Fibroblast of skin of right quadriceps (primary cell): ENCODE measurements around the gene PRMT2.

Experiments
- DNase-seq: peaks from one replicate; pipeline ENCODE4 v3.0.0-alpha.2; 2013

The PRMT2 gene

DNA sequence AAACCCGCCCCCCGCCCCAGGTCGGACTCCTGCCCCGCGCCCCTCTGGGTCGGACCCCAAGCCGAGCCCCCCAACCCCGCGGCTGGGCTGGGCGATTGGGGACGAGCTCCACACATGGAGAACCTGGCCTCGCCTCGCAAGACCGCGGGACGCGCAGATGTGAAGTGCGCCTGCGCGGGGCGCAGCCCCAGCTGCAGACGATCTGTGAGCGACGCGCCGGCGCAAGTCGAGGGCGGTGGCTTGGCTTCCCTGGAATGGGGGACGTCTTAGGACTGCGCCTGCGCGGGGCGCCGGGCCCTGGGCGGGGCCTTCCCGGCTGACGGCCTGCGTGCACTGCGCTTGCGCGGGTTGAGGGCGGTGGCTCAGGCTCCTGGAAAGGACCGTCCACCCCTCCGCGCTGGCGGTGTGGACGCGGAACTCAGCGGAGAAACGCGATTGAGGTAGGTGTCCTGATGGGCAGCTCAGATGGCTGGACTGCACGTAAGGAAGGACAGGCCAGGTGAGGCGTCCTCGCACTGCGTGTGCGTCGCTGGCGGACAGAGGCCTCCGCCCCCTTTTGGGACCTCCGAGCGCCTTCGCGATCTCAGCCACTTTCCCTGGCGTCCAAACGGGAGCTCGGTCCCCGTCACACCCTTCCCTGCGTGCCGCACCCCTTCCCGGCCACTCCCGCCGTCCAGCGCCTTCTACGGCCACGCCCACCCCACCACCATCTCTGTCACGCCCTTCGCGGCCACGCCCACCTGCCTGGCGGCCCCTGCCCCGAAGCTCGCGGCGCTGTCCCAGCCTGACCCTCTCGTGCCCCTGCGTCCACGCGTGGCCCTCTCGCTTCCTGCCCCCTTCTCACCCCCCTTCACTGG lies at the start of gene PRMT2:
Gene PRMT2, plus strand, starts transcription at position 351 of the 857 bp plus-strand sequence. CDS start 1,278 bp downstream, outside the sequence.
- peak; percentile 96 for DNase-seq

DNA sequence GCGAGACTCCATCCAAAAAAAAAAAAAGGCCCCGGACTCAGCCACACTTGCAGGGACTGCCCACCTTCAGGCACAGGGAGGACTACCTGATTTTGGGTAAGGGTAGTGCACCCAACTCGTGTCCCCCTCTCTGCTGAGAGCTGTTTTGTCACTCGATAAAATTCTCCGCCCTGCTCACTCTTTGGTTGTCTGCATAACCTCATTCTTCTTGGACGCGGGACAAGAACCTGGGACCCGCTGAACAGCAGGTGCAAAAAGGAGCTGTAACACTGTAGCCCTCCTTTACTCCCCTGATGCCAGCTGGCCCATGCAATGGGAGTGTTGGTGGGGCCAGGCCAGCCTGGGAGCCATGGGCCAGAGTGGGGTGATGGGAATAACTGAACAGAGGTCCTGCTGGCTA lies 41.2 kb upstream of the PRMT2 start:
- DNase-seq, result no peak

DNA sequence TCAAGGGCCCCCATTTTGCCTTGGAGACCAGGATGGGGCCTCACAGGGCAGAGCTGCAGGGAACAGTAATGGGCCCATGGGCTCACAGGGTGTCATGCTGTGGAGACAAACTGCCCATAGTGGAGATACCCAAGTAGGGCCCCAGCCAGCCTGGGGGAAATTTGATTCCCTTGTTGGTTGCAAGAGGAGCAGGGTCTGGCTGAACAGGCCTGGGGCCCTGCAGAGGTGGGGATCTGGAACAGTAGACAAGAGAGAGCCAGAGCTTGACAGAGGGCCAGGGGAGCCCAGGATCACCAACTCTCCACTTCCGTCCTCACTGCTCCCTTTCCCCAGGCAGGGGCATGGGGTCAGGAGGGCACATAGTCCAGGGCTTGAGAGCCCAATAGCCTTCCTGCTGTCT lies 39.3 kb upstream of the PRMT2 start:
- no peak for DNase-seq

DNA sequence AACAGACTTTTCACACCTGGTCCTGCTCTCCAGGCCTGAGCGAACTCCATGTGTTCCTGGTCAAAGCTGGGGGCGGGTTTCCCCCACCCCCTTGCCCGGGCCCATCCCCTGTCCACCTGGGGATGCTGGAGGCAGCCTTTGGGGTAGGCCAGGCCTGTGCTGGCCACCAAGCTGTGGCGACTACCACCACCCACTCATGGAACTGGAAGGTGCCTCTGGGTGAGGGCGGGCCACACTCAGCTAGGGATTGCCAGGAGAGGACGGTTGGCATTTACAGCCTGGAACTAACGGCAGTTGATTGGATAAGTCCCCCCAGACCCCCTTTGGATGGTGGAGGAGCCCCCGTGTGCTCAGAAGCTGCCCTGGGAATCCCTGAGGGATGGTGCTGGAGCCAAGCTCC lies 38.4 kb upstream of the PRMT2 start:
- no peak for DNase-seq

DNA sequence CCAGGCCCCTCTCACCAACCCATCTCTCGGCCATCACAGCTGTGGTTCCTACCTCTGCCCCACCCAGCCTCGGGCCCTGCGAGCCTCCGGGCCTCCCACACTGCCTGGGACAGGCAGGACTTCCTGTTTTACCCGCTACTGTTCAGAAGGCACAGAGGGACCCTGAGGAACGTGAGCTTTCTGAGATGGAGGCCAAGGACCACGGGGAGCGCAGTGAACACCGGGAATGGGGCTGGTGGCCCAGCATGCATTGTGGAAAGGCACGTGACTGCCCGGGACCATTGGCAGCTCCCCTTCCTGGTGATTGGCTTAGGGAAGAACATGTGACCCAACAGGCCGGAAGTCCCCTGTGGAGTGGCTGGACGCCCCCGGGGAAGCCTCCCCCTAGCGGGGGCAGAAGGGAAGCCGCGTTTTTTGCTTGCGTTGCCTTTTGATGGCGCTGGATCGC lies 37.6 kb upstream of the PRMT2 start:
- no peak for DNase-seq

DNA sequence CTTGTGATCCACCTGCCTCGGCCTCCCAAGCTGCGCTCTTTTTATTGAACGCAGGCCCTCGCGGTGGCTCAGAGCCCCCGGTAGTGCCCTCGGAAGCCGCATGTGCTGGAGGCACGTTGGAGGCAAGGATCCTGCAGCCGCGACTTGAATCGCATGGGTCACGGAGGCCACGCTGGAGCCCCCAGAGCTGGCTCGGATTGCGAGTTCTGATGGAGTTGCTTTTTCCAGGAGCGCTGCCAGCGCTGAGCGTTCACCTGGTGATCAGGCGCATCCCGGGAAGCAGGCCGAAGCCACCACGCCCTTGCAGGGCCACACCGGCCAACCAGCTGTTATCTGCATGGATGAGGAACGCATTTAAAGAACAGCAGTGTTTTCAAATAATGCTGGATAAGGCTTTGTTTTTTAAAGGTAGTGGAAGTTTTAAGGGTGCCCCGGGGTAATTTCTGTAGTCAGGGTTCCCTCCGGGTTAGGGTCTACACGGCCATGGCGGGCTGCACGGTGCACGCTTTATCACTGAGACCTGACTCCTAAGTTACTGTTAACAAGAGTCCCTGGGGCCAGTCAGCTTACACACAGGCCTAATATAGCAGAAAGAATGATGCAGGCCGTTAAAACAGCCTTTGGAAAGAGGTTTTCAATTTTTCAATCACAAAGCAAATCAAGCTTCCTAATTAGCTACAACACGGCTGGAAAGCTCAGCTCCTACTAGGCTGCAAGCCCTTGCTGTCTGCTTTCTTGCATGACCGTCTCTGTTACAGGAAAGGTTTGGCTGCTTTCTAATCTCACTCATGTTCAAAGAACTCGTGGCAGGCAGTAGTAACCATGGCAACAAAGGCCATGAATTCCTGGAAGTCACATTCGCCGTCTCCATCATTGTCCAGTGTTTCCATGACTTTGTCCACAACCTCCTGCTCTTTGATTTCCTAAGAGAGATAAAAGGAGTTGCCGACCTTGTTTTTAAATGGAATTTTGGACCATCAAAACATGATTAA lies 36.6 kb upstream of the PRMT2 start:
- DNase-seq, result peak; percentile 81

DNA sequence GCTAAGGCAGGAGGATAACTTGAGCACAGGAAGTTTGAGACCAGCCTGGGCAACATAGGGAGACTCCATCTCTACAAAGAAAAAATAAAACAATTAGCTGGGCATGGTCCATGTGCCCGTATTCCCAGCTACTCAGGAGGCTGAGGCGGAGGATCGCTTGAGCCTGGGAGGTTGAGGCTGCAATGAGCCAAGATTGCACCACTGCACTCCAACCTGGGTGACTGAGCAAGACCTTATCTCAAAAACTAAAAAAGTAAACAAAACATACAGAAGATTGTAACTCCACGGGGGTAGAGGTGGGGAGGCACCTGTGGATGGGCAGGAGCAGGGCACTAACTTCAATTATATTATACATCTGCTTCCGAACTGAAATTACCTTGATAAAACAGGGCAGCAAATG lies 35.2 kb upstream of the PRMT2 start:
- DNase-seq, result no peak

DNA sequence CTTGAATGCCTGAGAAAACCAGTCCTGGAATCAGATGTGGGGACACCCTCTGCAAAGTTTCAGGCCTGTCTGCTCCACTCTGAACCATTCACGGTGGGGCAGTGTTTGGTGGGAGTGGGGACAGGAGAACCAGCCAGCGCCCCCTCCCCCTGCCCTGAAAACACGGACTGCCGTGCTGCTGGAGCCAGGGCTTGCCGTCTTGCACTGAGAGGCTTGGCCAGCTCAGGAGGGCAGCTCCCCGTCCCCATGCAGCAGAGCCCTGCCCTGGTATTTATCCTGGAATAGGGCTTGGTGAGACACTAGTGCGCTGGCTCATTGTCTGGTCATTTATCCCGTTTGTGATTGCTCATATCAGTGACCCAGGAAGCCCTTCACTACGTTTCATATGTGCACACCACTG lies 34.5 kb upstream of the PRMT2 start:
- no peak for DNase-seq

DNA sequence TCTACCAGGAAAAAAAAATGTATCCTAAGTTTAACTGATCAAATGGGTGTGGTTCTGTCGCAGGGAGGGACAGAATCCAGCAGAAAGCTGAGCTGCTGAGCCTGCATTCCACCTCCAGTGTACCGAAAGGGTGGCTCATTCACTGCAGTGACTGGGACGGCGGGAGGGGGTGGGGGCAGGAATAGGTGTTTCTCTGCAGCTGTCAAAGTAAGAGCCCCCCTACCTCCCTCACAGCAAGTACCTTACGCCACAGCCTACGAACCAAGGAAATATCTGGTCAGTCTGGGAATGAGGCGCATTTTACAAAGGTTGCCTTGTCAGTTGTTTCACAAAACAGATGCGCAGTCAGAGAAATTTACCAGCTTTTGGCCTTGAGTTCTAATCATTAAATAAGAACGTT lies 32.2 kb upstream of the PRMT2 start:
- DNase-seq, result no peak

DNA sequence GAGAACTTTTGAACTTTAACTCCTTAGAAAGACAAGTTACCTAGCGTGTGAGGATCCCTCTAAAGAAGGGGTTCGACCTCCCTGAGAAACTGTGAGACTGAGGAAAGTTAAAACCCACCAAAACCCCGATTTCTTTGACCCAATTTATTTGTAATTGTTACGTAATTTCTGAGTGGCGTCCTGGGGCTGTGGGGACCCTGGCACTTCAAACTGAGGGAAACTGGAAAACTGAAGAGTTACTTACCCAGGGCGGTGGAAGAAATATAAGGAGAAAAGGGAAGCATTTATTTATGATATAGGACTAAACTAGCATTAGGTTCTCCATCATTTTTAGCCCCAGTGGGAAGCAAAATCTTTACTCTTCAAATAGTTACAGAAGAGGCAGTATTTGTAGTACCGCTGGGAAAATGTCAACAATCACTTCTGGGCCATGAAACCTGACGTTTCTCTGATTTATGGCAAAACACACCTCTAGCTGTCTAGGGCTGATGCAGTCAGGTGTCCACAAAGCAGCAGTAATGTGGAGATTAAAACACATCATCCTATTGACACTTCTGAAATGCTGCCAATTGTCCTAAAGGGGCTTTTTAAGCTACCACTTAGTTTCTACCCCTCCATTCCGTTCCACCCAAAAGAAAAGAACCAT lies 31.0 kb upstream of the PRMT2 start:
- no peak for DNase-seq

DNA sequence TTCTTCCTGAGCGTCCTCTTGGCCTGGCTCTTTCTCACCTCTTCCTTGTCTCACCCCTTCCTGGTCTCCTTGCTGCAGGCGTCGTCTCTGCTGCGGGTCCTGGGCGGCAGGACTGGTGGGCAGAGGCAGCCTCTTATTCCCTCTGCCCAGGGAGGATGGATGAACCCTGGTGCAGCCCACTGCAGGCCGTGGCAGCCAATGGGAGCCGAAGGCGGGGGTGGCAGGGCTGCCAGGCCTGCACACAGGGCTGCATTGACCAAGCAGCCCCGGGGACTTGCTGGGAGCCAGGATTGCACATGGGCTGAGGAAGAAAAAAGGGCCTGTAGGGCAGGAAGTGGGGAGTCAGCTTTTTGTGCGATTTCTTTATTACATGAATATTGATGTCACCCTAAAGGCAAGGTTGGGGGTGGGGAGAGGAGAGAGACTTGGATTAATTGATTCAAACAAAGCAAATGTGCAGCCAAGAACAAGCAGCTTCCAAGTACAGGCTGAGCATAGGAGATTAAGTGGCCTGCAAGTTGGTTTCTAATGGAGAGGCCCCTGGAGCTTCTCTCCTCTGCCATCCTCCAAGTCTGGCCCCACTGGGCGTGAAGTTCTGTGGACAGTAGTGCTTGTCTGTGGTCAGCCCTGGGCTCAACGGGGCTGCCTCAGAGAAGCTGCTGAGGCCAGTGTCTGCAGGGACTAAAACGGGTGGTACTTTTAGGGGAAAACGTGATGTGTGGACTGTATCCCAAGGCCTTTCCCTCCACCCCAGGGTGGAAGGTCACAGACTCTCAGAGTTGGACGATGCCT lies 30.3 kb upstream of the PRMT2 start, which contains the start of gene S100B:
Gene S100B, minus strand, starts transcription at position 108 of the 792 bp plus-strand sequence. CDS start 2,667 bp downstream, outside the sequence.
- no peak for DNase-seq

DNA sequence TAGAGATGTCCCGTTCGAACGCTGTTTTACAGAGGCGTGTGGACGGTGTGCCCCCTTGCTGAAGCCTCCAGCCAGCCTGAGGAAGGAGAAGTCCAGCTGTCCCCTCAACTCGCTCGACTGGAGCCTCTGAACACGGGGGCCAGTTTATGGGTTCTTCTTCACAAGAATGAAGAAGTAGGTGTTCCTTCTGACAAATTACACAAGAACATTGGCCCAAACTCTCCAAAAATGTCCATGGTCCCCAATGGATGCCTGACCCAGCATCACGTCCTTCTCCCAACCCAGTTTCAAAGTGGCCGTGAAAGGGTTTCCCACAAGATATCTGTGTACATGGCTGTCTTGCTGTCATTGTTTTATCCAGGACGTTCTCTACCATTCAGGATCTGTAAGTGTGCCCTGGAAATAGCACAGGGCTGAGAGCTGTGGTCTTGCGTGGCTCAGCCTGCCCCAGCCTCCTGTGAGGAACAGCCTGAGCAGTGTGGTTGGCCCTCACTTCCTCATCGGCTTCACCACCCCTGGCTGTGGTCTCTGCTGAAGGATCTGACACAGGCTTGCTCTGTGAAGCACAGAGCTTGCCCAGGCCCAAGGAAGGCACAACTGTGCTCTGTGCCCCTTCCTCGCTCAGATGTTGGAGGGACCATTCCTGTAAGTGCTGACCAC lies 29.6 kb upstream of the PRMT2 start:
- DNase-seq, result no peak

DNA sequence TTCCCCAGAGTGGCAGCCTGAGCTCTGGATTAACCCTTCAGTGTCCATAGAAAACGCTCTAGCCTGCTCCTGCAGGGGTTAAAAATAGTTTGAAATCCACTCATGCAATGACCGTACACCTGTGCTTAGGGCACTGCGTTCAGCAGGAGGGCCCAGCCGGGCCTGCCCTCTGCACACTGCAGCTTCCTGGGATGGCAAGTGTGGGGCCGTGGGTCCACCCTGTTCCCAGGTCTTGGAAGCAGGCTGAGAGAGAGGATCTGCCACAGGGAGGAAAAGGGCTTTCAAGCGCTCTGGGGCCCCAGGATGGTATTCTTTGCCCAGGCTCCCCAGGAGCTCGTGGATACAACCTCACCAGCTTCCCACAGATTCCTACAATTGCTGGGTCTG lies 29.1 kb upstream of the PRMT2 start:
- DNase-seq, result no peak

DNA sequence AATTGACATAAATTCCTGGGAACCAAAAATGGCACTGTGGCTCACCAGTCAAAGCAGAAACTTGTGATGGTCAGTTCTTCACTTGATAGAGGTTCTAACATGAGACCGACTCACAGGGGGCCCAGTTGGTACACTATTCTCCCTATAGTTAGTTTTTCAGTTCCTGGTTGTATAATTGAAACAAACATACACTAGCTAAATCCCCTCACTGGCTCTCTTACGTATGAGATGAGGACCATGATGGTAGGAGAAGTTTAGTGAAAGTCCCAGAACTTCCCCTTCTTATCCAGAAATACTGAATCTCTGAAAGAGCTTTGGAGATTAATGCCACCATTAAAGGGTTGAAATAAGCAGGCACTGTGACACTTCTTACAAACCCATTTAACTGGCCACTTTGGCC lies 27.8 kb upstream of the PRMT2 start:
- DNase-seq, result no peak

DNA sequence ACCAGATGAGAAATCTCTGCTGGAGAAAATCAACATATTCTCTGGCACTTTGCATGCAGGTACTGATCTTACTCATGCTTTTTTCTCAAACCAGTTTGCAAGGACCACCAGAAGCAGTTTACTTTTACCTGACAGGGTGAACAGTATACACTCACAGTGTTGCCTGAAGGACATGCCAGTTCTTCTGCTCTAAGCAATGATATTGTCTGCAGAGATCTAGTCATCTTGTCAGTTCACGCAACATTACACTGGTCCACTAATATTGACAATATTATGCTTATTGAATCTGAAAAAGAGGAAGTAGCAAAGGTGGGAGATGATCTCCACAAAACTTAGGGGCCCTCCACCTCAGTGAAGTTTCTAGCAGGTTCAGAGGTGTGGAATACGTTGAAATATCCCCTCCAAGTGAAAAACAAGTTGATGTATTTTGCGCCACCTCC lies 26.8 kb upstream of the PRMT2 start:
- no peak for DNase-seq

DNA sequence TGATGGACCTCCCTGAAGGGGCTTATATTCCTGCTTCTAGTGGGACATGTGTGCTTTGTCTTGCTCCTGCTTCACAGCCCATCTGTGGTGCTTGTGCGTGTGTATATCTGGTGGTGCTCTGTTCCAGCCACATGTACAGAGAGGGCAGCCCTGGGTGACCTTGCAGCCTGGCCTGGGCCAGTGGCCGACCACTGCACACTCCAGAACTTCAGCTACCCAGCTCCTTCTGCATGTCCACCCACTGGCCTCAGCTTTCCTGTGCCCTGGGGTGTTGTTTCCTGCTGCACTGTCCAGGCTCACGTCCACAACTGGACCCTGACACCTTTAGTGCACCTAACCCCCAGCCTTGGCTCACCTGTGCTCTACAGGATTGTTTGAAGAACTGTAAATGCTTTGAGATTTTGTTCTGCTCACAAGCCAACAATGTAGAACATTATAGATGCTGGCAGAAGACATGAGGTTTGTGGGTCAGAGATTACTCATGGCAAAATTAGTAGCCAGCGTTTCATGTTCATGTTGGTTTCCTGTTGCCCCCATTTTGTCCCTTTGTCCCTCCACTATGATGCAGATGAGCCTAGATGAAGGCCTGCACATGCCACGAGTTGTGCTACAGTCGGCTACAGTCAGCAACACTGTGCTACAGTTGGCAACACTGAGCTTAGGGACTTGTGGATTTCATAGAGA lies 25.3 kb upstream of the PRMT2 start:
- DNase-seq, result no peak

DNA sequence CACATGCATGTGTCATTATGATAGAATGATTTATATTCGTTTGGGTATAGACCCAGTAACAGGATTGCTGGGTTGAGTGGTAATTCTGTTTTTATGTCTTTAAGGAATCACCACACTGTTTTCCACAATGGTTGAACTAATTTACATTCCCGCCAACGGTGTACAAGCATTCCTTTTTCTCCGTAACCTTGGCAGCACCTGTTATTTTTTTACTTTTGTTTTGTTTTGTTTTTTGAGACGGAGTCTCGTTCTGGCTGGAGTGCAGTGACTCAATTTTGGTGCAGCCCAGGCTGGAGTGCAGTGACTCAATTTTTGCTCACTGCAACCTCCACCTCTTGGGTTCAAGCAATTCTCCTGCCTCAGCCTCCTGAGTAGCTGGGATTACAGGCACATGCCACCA lies 22.1 kb upstream of the PRMT2 start:
- no peak for DNase-seq

DNA sequence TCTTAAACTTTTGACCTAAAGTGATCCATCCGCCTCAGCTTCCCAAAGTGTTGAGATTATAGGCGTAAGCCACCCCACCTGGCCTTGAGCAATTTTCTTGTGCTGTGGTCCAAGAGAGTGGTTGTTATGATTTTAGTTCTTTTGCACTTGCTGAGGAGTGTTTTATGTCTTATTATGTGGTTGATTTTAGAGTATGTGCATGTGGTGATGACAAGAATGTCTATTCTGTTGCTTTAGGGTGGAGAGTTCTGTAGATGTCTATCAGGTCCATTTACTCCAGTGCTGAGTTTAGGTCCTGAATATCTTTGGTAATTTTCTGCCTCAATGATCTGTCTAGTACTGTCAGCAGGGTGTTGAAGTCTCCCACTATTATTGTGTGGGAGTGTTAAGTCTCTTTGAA lies 19.4 kb upstream of the PRMT2 start:
- no peak for DNase-seq

DNA sequence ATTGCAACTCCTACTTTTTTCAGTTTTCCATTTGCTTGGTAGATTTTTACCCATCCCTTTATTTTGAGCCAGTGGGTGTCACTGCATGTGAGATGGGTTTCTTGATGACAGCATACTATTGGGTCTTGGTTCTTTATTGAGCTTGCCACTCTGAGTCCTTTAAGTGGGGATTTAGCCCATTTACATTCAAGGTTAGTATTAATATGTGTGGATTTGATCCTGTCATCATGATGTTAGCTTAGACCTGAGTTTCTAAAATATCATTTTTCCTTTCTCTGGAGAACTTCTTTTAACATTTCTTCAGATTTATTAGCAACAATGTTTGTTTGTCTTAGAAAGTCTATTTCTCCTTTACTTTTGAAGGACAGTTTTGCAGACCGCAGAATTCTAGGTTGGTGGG lies 18.8 kb upstream of the PRMT2 start:
- DNase-seq, result no peak

DNA sequence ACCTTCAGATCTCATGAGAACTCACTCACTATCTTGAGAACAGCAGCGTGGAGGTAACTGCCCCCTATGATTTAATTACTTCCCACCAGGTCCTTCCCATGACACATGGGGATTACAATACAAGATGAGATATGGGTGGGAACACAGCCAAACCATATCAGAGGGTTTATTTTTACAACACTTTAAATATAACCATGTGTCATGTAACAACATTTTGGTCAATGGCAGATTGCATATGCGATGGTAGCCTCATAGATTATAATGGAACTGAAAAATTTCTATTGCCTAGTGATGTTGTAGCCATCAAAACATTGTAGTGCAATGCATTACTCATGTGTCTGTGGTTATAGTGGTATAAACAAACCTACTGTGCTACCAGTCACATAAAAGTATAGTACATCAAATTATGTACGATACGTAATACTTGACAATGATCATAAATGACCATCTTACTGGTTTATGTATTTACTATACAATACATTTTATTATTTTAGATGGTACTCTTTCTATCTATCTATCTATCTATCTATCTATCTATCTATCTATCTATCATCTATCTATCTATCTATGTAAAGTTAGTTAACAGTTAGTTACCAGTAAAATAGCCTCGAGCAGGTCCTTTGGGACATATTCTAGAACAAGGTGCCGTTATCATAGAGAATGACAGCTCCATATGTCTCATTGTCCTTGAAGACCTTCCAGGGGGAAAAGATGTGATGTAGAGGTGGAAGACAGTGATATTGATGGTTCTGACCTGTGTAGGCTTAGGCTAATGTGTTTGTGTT lies 18.0 kb upstream of the PRMT2 start:
- peak; percentile 50 for DNase-seq
